K562 (cell line): ENCODE measurements around the gene EBF4. TPM values are rescaled to one million over a fixed set of nuclear protein-coding genes. Genes with fewer than 3 reads are reported as not detected.

Source experiments
- ARID3A ChIP-seq: IDR thresholded peaks from 2 replicates; pipeline ENCODE4 v1.6.1; 2012; ENCODE audit warnings: low read depth, low read length, improper control_type of control experiment, borderline replicate concordance
- ARNT ChIP-seq, 2 experiments: fragments of 450-650 bp; IDR thresholded peaks; 2 replicates each; pipeline ENCODE4 v1.6.1; 2016; ENCODE audit warnings: mild to moderate bottlenecking in 1 of 2
- BMI1 ChIP-seq: fragments of 150-350 bp; IDR thresholded peaks from 2 replicates; pipeline ENCODE4 v1.6.1; 2014; ENCODE audit warnings: low read length
- CREB5 ChIP-seq: fragments of 250-450 bp; sonication (Bioruptor Pico); IDR thresholded peaks from 2 replicates; pipeline ENCODE4 v1.5.0; 2020; ENCODE audit warnings: mild to moderate bottlenecking
- DEAF1 ChIP-seq: fragments of 450-650 bp; formaldehyde crosslinking; IDR thresholded peaks from 2 replicates; pipeline ENCODE4 v1.4.0; 2020; ENCODE audit warnings: mild to moderate bottlenecking, moderate library complexity
- KDM4B ChIP-seq, 2 experiments: fragments of 450-650 bp in 1 of 2; sonication (generic) in 1 of 2; IDR thresholded peaks; 2 replicates each; pipeline ENCODE4 v1.6.1; 2016 to 2017; ENCODE audit warnings: borderline replicate concordance in 2 of 2, antibody characterized with exemption in 1 of 2, low read depth in 1 of 2, mild to moderate bottlenecking in 1 of 2
- LEF1 ChIP-seq: fragments of 450-650 bp; IDR thresholded peaks from 2 replicates; pipeline ENCODE4 v1.6.1; 2016; ENCODE audit warnings: mild to moderate bottlenecking
- POLR2B ChIP-seq: fragments of 450-650 bp; IDR thresholded peaks from 2 replicates; pipeline ENCODE4 v1.6.1; 2018; ENCODE audit warnings: low read depth; ENCODE audit not compliant: partially characterized antibody
- SLC30A9 ChIP-seq: fragments of 250-450 bp; sonication (Bioruptor Pico); IDR thresholded peaks from 2 replicates; pipeline ENCODE4 v1.8.0; 2022; ENCODE audit warnings: mild to moderate bottlenecking, moderate library complexity
- SMC3 ChIP-seq: conservative IDR thresholded peaks from 2 replicates; pipeline ENCODE4 v1.6.1; 2011; ENCODE audit warnings: low read depth, low read length, improper control_type of control experiment; ENCODE audit not compliant: insufficient read depth
- TBL1XR1 ChIP-seq, 2 experiments: IDR thresholded peaks; 2 replicates each; pipeline ENCODE4 v1.6.1; 2012; ENCODE audit warnings: improper control_type of control experiment in 2 of 2, low read length in 2 of 2, mild to moderate bottlenecking in 1 of 2
- TEAD4 ChIP-seq, 2 experiments: sonication (generic) in 1 of 2; formaldehyde crosslinking in 1 of 2; IDR thresholded peaks; 2 replicates each; pipeline versions ENCODE4 v1.6.1 to v1.8.0; 2012 to 2022; ENCODE audit warnings: borderline replicate concordance in 1 of 2, inconsistent platforms in 1 of 2, low read length in 1 of 2, mild to moderate bottlenecking in 1 of 2, missing genetic modification reagents in 1 of 2
- ZBTB40 ChIP-seq, 2 experiments: fragments of 450-650 bp in 1 of 2; sonication (generic) in 1 of 2; formaldehyde crosslinking in 1 of 2; IDR thresholded peaks; 2 replicates each; pipeline versions ENCODE4 v1.7.1 to v1.9.0; 2016 to 2022; ENCODE audit warnings: inconsistent platforms in 1 of 2, mild to moderate bottlenecking in 1 of 2, missing genetic modification reagents in 1 of 2
- polyA plus RNA-seq, 8 experiments: library from polyadenylated mRNA; depleted of rRNA in 4 of 8; stranded (reverse) in 5 of 8; unstranded in 3 of 8; fragments of >200 nt; fragmentation: Nextera tagmentation in 2 of 8; fragmentation: Illumina TruSeq in 1 of 8; extraction: Ambion mirVana in 2 of 8; extraction: Trizol in 1 of 8; gene quantifications; 2 replicates each; pipeline versions ENCODE4 v1.2.1 to v1.2.3, GENCODE V29; 2011 to 2014; ENCODE audit warnings: inconsistent platforms in 1 of 8, missing spikeins in 1 of 8
- total RNA-seq, 7 experiments: library from RNA; depleted of rRNA in 6 of 7; stranded (reverse); fragments of >200 nt in 6 of 7; fragmentation: Illumina TruSeq in 2 of 7; extraction: Trizol in 2 of 7; gene quantifications; 2 replicates each; pipeline versions ENCODE4 v1.2.1 to v1.2.3, GENCODE V29; 2011 to 2021; ENCODE audit warnings: low replicate concordance in 1 of 7

Gene EBF4
- total and polyA plus RNA-seq, 9 of the 15 experiments (the other 6 are each of a cell fraction or from before 2014, with no cell fraction given): 0.09 TPM; not detected in 8

GRCh38 chr20:2756056-2756611 lies 63.6 kb downstream of the EBF4 start (continued):
- TF ChIP-seq KDM4B (IDR thresholded peaks at IDR 0.05; ENCODE audit: borderline replicate concordance in 2 of 2, low read depth in 1 of 2) (no peak), SMC3 (peak; percentile 33; the same call in 1 of the 2 replicates), CREB5 (CRISPR knock-in tag) (no peak), TEAD4 (IDR thresholded peaks at IDR 0.05; ENCODE audit: low read length) (no peak), TEAD4 (CRISPR knock-in tag; IDR thresholded peaks at IDR 0.05; ENCODE audit: borderline replicate concordance) (no peak), BMI1 (no peak), SLC30A9 (CRISPR knock-in tag) (no peak), LEF1 (no peak), ZBTB40 (IDR thresholded peaks at IDR 0.05) (no peak), ZBTB40 (CRISPR knock-in tag; IDR thresholded peaks at IDR 0.05) (no peak), ARID3A (no peak), ARNT (IDR thresholded peaks at IDR 0.05) (no peak), DEAF1 (peak; percentile 54), TBL1XR1 (IDR thresholded peaks at IDR 0.05; ENCODE audit: low read length in 2 of 2) (no peak), POLR2B (no peak)
